KMS-11 (cell line): ENCODE measurements around the gene PKDCC.

Experiments used
- H2AFZ ChIP-seq: fragments of 200-600 bp; sonication (generic); 2 replicates; pipeline ENCODE4 v1.6.1; 2016; ENCODE audit warnings: antibody characterized with exemption, mixed run types, low read depth
- H3K27ac ChIP-seq: fragments of 200-600 bp; sonication (generic); 2 replicates; pipeline ENCODE4 v1.6.1; 2016; ENCODE audit warnings: mild to moderate bottlenecking, mixed run types
- H3K27me3 ChIP-seq: fragments of 200-600 bp; sonication (generic); 2 replicates; pipeline ENCODE4 v1.6.1; 2017; ENCODE audit warnings: mild to moderate bottlenecking, low read depth, mixed run types, moderate library complexity; ENCODE audit not compliant: insufficient read depth
- H3K36me3 ChIP-seq: fragments of 200-600 bp; sonication (generic); 2 replicates; pipeline ENCODE4 v1.6.1; 2017; ENCODE audit warnings: mild to moderate bottlenecking, mixed run types; ENCODE audit not compliant: insufficient read depth
- H3K4me1 ChIP-seq: fragments of 200-600 bp; sonication (generic); 2 replicates; pipeline ENCODE4 v1.6.1; 2016; ENCODE audit warnings: mild to moderate bottlenecking, low read depth, mixed run types; ENCODE audit not compliant: poor library complexity, severe bottlenecking
- H3K4me2 ChIP-seq: fragments of 200-600 bp; sonication (generic); 2 replicates; pipeline ENCODE4 v1.7.0; 2016; ENCODE audit warnings: mild to moderate bottlenecking, mixed run types
- H3K4me3 ChIP-seq: fragments of 200-600 bp; sonication (generic); IDR thresholded peaks from 2 replicates; pipeline ENCODE4 v1.6.1; 2017; ENCODE audit warnings: low read depth, low read length, mixed read lengths; ENCODE audit not compliant: insufficient read depth
- H3K79me2 ChIP-seq: fragments of 200-600 bp; sonication (generic); 2 replicates; pipeline ENCODE4 v1.6.1; 2016; ENCODE audit warnings: low read depth, mixed run types; ENCODE audit not compliant: insufficient read depth
- H3K9ac ChIP-seq: fragments of 200-600 bp; sonication (generic); 2 replicates; pipeline ENCODE4 v1.6.1; 2016; ENCODE audit warnings: mild to moderate bottlenecking, mixed run types
- H4K20me1 ChIP-seq: fragments of 200-600 bp; sonication (generic); 2 replicates; pipeline ENCODE4 v1.6.1; 2016; ENCODE audit warnings: mild to moderate bottlenecking, mixed run types; ENCODE audit not compliant: insufficient read depth
- TF ChIP-seq, protein P1 (sequence below): fragments of 200-600 bp; sonication (generic); conservative IDR thresholded peaks from 2 replicates; pipeline ENCODE4 v1.6.1; 2017; ENCODE audit warnings: low read depth, mild to moderate bottlenecking, antibody characterized with exemption, low read length, moderate library complexity, mixed read lengths

The PKDCC gene

DNA sequence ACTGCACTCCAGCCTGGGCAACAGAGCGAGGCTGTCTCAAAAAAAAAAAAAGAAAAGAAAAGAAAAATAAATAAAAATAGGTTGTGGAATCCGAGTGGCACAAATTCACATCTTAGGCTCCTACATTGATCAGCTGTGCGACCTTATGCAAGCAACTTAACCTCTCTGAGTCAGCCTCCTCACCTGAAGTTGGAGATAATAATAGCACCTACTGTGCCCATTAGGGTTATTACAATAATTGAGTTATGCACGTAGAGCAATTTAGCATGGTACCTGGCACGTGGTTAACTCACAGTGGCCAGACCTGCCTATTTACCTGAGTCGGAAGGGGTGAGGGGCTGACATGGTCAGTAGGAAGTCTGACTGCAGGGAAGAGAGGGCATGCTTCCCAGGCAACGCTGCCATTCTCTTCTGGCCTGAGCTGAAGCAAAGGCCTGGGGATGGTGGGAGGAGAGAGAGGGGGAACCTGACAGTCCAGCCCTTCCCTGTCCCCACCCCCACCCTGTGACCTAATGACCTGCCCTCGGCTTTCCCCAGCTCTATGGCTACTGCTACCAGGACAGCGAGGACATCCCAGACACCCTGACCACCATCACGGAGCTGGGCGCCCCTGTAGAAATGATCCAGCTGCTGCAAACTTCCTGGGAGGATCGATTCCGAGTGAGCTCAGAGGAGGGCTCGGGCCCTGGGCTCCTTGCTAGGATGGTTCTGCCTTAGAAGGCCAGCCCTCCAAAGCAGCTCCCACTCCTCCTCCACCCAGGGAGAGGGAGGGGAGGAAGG, 5.1 kb downstream of the PKDCC start:
- Histone ChIP-seq H3K36me3 (no peaks in the 10 kb centered on the region), H3K4me3 (no peak overlapping the region), H3K27me3 (no peaks in the 10 kb centered on the region), H3K4me2 (no peak overlapping the region), H3K4me1 (no peaks in the 10 kb centered on the region), H2AFZ (no peak overlapping the region), H4K20me1 (no peaks in the 10 kb centered on the region), H3K27ac (no peak overlapping the region), H3K79me2 (no peaks in the 10 kb centered on the region), H3K9ac (no peak overlapping the region)
- TF ChIP-seq, protein P1, sequence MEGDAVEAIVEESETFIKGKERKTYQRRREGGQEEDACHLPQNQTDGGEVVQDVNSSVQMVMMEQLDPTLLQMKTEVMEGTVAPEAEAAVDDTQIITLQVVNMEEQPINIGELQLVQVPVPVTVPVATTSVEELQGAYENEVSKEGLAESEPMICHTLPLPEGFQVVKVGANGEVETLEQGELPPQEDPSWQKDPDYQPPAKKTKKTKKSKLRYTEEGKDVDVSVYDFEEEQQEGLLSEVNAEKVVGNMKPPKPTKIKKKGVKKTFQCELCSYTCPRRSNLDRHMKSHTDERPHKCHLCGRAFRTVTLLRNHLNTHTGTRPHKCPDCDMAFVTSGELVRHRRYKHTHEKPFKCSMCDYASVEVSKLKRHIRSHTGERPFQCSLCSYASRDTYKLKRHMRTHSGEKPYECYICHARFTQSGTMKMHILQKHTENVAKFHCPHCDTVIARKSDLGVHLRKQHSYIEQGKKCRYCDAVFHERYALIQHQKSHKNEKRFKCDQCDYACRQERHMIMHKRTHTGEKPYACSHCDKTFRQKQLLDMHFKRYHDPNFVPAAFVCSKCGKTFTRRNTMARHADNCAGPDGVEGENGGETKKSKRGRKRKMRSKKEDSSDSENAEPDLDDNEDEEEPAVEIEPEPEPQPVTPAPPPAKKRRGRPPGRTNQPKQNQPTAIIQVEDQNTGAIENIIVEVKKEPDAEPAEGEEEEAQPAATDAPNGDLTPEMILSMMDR = no peak

DNA sequence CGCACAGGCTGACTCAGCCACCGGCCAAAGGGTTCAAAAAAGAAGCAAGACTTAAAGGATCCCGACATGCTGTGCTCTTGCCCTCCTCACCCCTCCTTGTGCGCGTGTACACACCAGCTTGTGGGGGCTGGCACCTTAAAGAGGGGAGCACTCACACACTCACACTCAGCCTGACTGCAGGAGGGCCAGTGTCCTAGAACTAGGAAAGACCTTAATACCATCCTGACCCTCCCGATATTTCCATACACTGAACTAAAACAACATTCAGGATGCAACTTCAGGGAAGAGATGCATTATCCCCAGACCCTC, 5.6 kb downstream of the PKDCC start:
- no peak overlapping the region for H3K9ac ChIP-seq
- H2AFZ ChIP-seq = no peak overlapping the region
- TF ChIP-seq, protein P1 = no peak
- H3K27ac ChIP-seq = no peak overlapping the region
- H4K20me1 ChIP-seq = no peaks in the 10 kb centered on the region
- H3K4me1 ChIP-seq = no peaks in the 10 kb centered on the region
- no peaks in the 10 kb centered on the region for H3K79me2 ChIP-seq
- H3K27me3 ChIP-seq = no peaks in the 10 kb centered on the region
- no peak overlapping the region for H3K4me3 ChIP-seq
- H3K36me3 ChIP-seq = no peaks in the 10 kb centered on the region
- H3K4me2 ChIP-seq = no peak overlapping the region

DNA sequence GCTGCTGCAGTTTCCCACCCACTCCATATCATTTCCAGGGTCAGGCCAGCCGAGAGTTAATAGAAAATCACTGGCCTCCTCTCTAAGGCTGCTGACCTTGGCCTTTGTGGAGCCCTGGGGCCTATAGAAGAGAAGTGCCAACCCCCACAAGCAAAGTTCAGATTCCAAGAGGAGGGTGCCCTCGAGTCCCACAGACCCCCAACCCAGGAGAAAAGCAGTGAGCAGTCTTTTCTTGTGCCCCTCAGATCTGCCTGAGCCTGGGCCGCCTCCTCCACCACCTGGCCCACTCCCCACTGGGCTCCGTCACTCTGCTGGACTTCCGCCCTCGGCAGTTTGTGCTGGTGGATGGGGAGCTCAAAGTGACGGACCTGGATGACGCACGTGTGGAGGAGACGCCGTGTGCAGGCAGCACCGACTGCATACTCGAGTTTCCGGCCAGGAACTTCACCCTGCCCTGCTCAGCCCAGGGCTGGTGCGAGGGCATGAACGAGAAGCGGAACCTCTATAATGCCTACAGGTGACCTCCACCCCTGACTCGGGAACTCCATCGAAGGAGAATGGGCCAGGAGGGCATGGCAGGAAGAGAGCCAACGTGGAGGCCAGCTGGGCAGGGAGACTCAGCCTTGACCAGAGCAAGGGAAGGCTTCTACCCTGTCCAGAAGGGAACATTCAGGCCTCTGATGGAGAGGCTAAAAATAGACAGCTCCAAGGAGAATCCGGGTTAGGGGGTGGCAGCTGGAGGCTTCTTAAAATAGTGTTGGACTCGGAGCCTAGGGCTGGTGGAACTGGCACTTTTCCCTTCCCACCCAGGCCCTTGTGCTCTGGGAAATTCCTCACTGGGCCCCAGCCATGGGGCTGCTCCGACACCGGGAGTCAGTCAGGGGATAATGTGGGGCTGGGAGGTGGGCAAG, 6.2 kb downstream of the PKDCC start:
- H3K4me1 ChIP-seq = no peaks in the 10 kb centered on the region
- no peak overlapping the region for H3K9ac ChIP-seq
- H3K36me3 ChIP-seq = no peaks in the 10 kb centered on the region

DNA sequence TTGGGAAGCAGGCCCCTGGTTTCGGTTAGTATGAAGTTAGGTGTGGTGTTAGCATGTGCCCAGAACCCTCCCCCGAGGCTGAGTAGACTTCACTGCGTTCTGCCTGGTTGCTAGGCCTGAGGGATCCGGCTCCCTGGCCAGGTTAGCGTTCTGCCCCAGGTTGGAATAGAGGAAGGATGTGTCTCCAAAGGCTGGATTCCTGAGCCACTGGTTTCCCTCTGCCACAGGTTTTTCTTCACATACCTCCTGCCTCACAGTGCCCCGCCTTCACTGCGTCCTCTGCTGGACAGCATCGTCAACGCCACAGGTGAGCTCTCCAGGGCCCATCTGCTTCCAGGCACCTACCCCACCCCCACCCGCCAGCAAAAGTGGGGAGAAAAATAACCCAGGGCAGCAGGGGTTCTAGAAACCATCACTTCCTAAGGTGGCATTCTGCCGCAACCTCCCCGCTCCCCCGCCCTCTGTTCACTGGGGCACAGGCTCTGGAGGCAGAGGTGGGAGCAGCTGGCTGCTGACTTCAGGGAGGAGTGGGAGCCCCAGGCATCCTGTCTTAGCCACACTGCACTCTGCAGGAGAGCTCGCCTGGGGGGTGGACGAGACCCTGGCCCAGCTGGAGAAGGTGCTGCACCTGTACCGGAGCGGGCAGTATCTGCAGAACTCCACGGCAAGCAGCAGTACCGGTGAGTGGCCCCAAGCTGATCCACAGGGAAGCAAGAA, 7.1 kb downstream of the PKDCC start:
- H3K36me3 ChIP-seq = no peaks in the 10 kb centered on the region
- H3K27me3 ChIP-seq = no peaks in the 10 kb centered on the region
- H3K27ac ChIP-seq = no peak overlapping the region
- H3K4me2 ChIP-seq = no peak overlapping the region
- H3K79me2 ChIP-seq = no peaks in the 10 kb centered on the region
- H3K4me1 ChIP-seq = no peaks in the 10 kb centered on the region
- H3K4me3 ChIP-seq = no peak overlapping the region
- H2AFZ ChIP-seq = no peak overlapping the region
- TF ChIP-seq, protein P1 = no peak
- H4K20me1 ChIP-seq = no peaks in the 10 kb centered on the region
- H3K9ac ChIP-seq = no peak overlapping the region

More for the DNA sequence above, 6.2 kb downstream of the PKDCC start:
- H3K27me3 ChIP-seq = no peaks in the 10 kb centered on the region
- no peaks in the 10 kb centered on the region for H4K20me1 ChIP-seq
- no peak overlapping the region for H2AFZ ChIP-seq
- H3K4me2 ChIP-seq = no peak overlapping the region
- no peak overlapping the region for H3K4me3 ChIP-seq
- no peaks in the 10 kb centered on the region for H3K79me2 ChIP-seq
- TF ChIP-seq, protein P1 = no peak
- no peak overlapping the region for H3K27ac ChIP-seq
